Prostate gland (tissue), 2 donors: ENCODE measurements around the gene SHC2.
"Not testable (repeated sequence)": the region's sequence is repeated elsewhere in the genome, so short reads cannot be mapped to it uniquely, and the experiment has no call there.

Source experiments
- POLR2A ChIP-seq: fragments of 450-650 bp; IDR thresholded peaks from one replicate; pipeline ENCODE4 v1.6.1; 2016; ENCODE audit warnings: antibody characterized with exemption, mild to moderate bottlenecking
- TF ChIP-seq, protein P1 (sequence below), 4 experiments: fragments of 200-600 bp in 2 of 4; fragments of 450-650 bp in 2 of 4; sonication (generic) in 2 of 4; IDR thresholded peaks; 1 replicate in 3 of 4; 2 replicates in 1 of 4; pipeline ENCODE4 v1.5.1; 2016 to 2019; ENCODE audit warnings: antibody characterized with exemption in 4 of 4, mild to moderate bottlenecking in 2 of 4, moderate library complexity in 2 of 4

DNA sequence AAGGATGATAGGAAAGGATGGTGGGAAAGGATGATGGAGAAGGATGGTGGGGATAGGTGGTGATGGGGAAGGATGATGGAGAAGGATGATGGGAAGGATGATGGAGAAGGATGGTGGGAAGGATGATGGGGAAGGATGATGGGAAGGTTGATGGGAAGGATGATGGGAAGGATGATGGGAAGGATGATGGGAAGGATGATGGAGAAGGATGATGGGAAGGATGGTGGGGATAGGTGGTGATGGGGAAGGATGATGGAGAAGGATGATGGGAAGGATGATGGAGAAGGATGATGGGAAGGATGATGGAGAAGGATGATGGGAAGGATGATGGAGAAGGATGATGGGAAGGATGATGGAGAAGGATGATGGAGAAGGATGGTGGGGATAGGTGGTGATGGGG is 67.3 kb downstream of the SHC2 start:
- TF ChIP-seq, protein P1, sequence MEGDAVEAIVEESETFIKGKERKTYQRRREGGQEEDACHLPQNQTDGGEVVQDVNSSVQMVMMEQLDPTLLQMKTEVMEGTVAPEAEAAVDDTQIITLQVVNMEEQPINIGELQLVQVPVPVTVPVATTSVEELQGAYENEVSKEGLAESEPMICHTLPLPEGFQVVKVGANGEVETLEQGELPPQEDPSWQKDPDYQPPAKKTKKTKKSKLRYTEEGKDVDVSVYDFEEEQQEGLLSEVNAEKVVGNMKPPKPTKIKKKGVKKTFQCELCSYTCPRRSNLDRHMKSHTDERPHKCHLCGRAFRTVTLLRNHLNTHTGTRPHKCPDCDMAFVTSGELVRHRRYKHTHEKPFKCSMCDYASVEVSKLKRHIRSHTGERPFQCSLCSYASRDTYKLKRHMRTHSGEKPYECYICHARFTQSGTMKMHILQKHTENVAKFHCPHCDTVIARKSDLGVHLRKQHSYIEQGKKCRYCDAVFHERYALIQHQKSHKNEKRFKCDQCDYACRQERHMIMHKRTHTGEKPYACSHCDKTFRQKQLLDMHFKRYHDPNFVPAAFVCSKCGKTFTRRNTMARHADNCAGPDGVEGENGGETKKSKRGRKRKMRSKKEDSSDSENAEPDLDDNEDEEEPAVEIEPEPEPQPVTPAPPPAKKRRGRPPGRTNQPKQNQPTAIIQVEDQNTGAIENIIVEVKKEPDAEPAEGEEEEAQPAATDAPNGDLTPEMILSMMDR (IDR thresholded peaks at IDR 0.05) = not testable (repeated sequence)
- TF ChIP-seq POLR2A = not testable (repeated sequence)
